Measurements from ENCODE around the gene TRPV5. TPM values are rescaled to one million over a fixed set of nuclear protein-coding genes. Genes with fewer than 3 reads are reported as not detected.

The TRPV5 gene
- polyA plus RNA-seq, 2 of the 4 experiments (the other 2 are of a cell fraction) = not detected

GRCh38 chr7:142969183-142969582 is 35.6 kb upstream of the TRPV5 start:
- no peaks in the 10 kb centered on the region for H3K4me1 ChIP-seq
- no peaks in the 10 kb centered on the region for H3K9me3 ChIP-seq
- ChIA-PET POLR2A (no interaction called here), CTCF (no interaction called here)
- no peak overlapping the region for H3K4me2 ChIP-seq
- TF ChIP-seq SMC3 (IDR thresholded peaks at IDR 0.05) (no peak), ZFP36 (IDR thresholded peaks at IDR 0.05; ENCODE audit: borderline replicate concordance, partially characterized antibody) (no peak), MAFK (IDR thresholded peaks at IDR 0.05; ENCODE audit: partially characterized antibody) (no peak), ZC3H11A (IDR thresholded peaks at IDR 0.05) (no peak), CBX8 (IDR thresholded peaks at IDR 0.05) (no peak)
- no peak for ATAC-seq
- no peak overlapping the region for H3K4me3 ChIP-seq
- FAIRE-seq = no peak
- H3K27ac ChIP-seq = no peak overlapping the region
- WGBS (ENCODE audit: missing lambda C conversion rate) = 18% methylated on average over 4 of the region's 4 CpGs
- no peak for DNase-seq (ENCODE audit: low read depth in 1 of 2, low spot score in 1 of 2)

DNA sequence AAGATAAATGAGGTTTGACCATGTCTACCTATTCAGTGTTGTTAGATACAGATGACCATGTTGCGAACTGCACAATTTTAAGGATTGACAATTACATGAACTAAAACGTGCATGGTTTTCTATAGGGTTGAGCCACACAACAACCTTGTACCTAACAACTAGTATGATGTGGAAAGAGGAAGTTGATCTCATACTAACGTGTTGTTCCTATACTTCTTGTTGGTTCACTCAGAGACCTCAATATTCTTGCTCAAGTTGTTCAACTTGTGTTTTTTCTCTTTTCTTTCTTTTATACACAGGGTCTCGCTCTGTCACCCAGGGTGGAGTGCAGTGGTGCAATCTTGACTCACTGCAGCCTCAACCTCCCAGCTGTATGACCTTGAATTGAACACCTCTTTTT is 34.7 kb upstream of the TRPV5 start:
- no peak overlapping the region for H3K4me3 ChIP-seq
- no peak overlapping the region for H3K27ac ChIP-seq
- TF ChIP-seq HOXA7 (CRISPR knock-in tag; IDR thresholded peaks at IDR 0.05) (no peak), RAD21 (conservative IDR thresholded peaks at IDR 0.05 in 1 of 2, IDR thresholded peaks at IDR 0.05 in 1 of 2) (no peak), CTCF (IDR thresholded peaks at IDR 0.05) (no peak), ZNF302 (CRISPR knock-in tag; IDR thresholded peaks at IDR 0.05) (no peak), KDM5A (IDR thresholded peaks at IDR 0.05) (no peak), HOXB13 (CRISPR knock-in tag; IDR thresholded peaks at IDR 0.05; ENCODE audit: low read depth) (no peak), PHF8 (IDR thresholded peaks at IDR 0.05; ENCODE audit: borderline replicate concordance, low read depth) (no peak), JUNB (IDR thresholded peaks at IDR 0.05) (no peak), HEYL (CRISPR knock-in tag; IDR thresholded peaks at IDR 0.05) (no peak), ZFP36 (IDR thresholded peaks at IDR 0.05; ENCODE audit: borderline replicate concordance, partially characterized antibody) (no peak), BCL3 (IDR thresholded peaks at IDR 0.05) (no peak), FOSB (CRISPR knock-in tag; IDR thresholded peaks at IDR 0.05) (no peak)
- TF ChIP-seq, protein P1, sequence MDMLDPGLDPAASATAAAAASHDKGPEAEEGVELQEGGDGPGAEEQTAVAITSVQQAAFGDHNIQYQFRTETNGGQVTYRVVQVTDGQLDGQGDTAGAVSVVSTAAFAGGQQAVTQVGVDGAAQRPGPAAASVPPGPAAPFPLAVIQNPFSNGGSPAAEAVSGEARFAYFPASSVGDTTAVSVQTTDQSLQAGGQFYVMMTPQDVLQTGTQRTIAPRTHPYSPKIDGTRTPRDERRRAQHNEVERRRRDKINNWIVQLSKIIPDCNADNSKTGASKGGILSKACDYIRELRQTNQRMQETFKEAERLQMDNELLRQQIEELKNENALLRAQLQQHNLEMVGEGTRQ (IDR thresholded peaks at IDR 0.05) = no peak
- TF ChIP-seq, protein P2, sequence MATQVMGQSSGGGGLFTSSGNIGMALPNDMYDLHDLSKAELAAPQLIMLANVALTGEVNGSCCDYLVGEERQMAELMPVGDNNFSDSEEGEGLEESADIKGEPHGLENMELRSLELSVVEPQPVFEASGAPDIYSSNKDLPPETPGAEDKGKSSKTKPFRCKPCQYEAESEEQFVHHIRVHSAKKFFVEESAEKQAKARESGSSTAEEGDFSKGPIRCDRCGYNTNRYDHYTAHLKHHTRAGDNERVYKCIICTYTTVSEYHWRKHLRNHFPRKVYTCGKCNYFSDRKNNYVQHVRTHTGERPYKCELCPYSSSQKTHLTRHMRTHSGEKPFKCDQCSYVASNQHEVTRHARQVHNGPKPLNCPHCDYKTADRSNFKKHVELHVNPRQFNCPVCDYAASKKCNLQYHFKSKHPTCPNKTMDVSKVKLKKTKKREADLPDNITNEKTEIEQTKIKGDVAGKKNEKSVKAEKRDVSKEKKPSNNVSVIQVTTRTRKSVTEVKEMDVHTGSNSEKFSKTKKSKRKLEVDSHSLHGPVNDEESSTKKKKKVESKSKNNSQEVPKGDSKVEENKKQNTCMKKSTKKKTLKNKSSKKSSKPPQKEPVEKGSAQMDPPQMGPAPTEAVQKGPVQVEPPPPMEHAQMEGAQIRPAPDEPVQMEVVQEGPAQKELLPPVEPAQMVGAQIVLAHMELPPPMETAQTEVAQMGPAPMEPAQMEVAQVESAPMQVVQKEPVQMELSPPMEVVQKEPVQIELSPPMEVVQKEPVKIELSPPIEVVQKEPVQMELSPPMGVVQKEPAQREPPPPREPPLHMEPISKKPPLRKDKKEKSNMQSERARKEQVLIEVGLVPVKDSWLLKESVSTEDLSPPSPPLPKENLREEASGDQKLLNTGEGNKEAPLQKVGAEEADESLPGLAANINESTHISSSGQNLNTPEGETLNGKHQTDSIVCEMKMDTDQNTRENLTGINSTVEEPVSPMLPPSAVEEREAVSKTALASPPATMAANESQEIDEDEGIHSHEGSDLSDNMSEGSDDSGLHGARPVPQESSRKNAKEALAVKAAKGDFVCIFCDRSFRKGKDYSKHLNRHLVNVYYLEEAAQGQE (IDR thresholded peaks at IDR 0.05) = no peak
- whole genome bisulfite sequencing (ENCODE audit: missing lambda C conversion rate) = 3% methylated on average over 4 of the region's 4 CpGs
- ATAC-seq (no peak), FAIRE-seq (no peak), DNase-seq (ENCODE audit: low read depth in 1 of 2, low spot score in 1 of 2) (no peak)
- H3K4me1 ChIP-seq = no peaks in the 10 kb centered on the region
- no peak overlapping the region for H3K4me2 ChIP-seq
- H3K9me3 ChIP-seq = no peaks in the 10 kb centered on the region
- CTCF ChIA-PET = no interaction called here
- POLR2A ChIA-PET = no interaction called here

All from A549 (cell line).